Heart left ventricle (tissue), 16 donors: ENCODE data around the gene TMEM259. TPM values are rescaled to one million over a fixed set of nuclear protein-coding genes. Genes with fewer than 3 reads are reported as not detected.

Experiments used
- ATAC-seq, 4 donors: fragments of 200-7000 bp; cut with Tn5 transposase; one replicate each; pipeline ENCODE4 v1.9.1; 2020 to 2022; ENCODE audit warnings: moderate library complexity in 4 of 4, mild to moderate bottlenecking in 3 of 4, moderate number of reproducible peaks in 1 of 4
- DNase-seq, 5 donors: peaks; one replicate each; pipeline ENCODE4 v3.0.0-alpha.2; 2020
- H3K27ac ChIP-seq, 12 donors: fragments of 200-600 bp; sonication (generic) in 4 of 12; one replicate each; pipeline versions ENCODE4 v1.5.0 to v1.8.0; 2016 to 2022; ENCODE audit warnings: mild to moderate bottlenecking in 2 of 12
- H3K27me3 ChIP-seq, 9 donors: fragments of 200-600 bp; sonication (generic) in 2 of 9; one replicate each; pipeline versions ENCODE4 v1.5.1 to v1.8.0; 2016 to 2022; ENCODE audit warnings: mild to moderate bottlenecking in 3 of 9
- H3K36me3 ChIP-seq, 9 donors: fragments of 200-600 bp; sonication (generic) in 2 of 9; one replicate each; pipeline versions ENCODE4 v1.5.0 to v1.8.0; 2018 to 2022; ENCODE audit warnings: mild to moderate bottlenecking in 2 of 9
- H3K4me1 ChIP-seq, 12 donors: fragments of 200-600 bp; sonication (generic) in 4 of 12; one replicate each; pipeline versions ENCODE4 v1.5.0 to v1.8.0; 2016 to 2022; ENCODE audit warnings: mild to moderate bottlenecking in 3 of 12
- H3K4me3 ChIP-seq, 12 donors: fragments of 200-600 bp; sonication (generic) in 4 of 12; one replicate each; pipeline versions ENCODE4 v1.5.0 to v1.8.0; 2017 to 2022; ENCODE audit warnings: mild to moderate bottlenecking in 9 of 12, moderate library complexity in 4 of 12
- H3K9me3 ChIP-seq, 12 donors: fragments of 200-600 bp; sonication (generic) in 4 of 12; one replicate each; pipeline versions ENCODE4 v1.5.0 to v1.8.0; 2016 to 2022; ENCODE audit warnings: mild to moderate bottlenecking in 1 of 12
- CTCF ChIP-seq, 12 donors: fragments of 200-600 bp; sonication (generic) in 4 of 12; IDR thresholded peaks; one replicate each; pipeline versions ENCODE4 v1.5.0 to v1.8.0; 2018 to 2022; ENCODE audit warnings: antibody characterized with exemption in 12 of 12, mild to moderate bottlenecking in 5 of 12
- POLR2A ChIP-seq, 2 donors: fragments of 450-650 bp; IDR thresholded peaks; one replicate each; pipeline ENCODE4 v1.6.1; 2017; ENCODE audit warnings: antibody characterized with exemption in 2 of 2, mild to moderate bottlenecking in 2 of 2, moderate library complexity in 2 of 2
- WGBS, 4 donors: extraction: QIAGEN DNeasy Blood & Tissue Kit in 2 of 4; methylation state at CpG; one replicate each; pipeline versions ENCODE4 v1.1.5 to v1.1.7; 2013 to 2018; 5-methylcytosine and 5-hydroxymethylcytosine counted together
- intact Hi-C, 10 donors: fragments of 100-400 bp; cut with DNase I; formaldehyde crosslinking; loops; one replicate each; pipeline versions ENCODE4 v1.11.1 to v1.14.2; 2022
- polyA plus RNA-seq, 2 donors: library from polyadenylated mRNA; stranded (reverse); fragments of 200-250 nt; gene quantifications; one replicate each; pipeline ENCODE4 v1.2.3, GENCODE V29; 2013
- total RNA-seq, 9 donors: library from RNA; depleted of rRNA in 2 of 9; stranded (reverse); fragments of >200 nt in 2 of 9; fragmentation: NEBNext Ultra II Directional in 3 of 9; extraction: Animal tissue kit (Norgen Biotek cat#: 25700) in 3 of 9; gene quantifications; one replicate each; pipeline versions ENCODE4 v1.1.0 to v1.2.4, GENCODE V29; 2016 to 2023
- donor health status: ischemic (EF 13 %, LVEDD 7.1; RV severe dilation, severe dysfunction).
- donor health status: healthy with polysubstance abuse.
- donor health status: DM: no; HTN: yes; CAD: no.
- donor health status: DM: no; HTN: no; CAD: no.
- donor health status: ischemic (EF 25% LVEDD 6.9; RV normal size, moderate dysfunction).
- donor health status: ischemic (EF 25% LVEDD 5.7; RV mildly dilated, moderate dysfunction).
- donor health status: healthy.
- donor health status: DM: yes; HTN: yes; CAD: no.
- donor health status: ischemic (EF 35%, LVEDD 5.7; RV mildly dilated, moderate dysfunction).
- donor health status: nonischemic (EF 11% LVEDD 7.7; RV severe dilation, severe dysfunction).
- donor health status: DM: yes; HTN: yes; CAD: no.
- donor health status: PGD.
- donor health status: ischemic (EF 29% LVEDD 5.4; RV normal size, mild dysfunction).
- donor health status: nonischemic (EF 23%, LVEDD 6.1; RV moderate dilation, normal function).

Gene TMEM259
- total and polyA plus RNA-seq, 11 donors, result 95.1 to 189 (median 113) TPM

- intact Hi-C loops, result no loop called here
- Histone ChIP-seq H3K27me3 (no peaks in the 10 kb centered on the region), H3K9me3 (no peaks in the 10 kb centered on the region), H3K4me1 (peaks cover 10 to 29% (median 22%) of the 10 kb centered on the region in 12 donors), H3K4me3 (no peak overlapping the region), H3K36me3 (peaks cover 0 to 73% (median 50%) of the 10 kb centered on the region in 9 donors), H3K27ac (no peak overlapping the region)
- DNase-seq (peak in 1 of 5 donors; percentile 54), ATAC-seq (no peak)
- TF ChIP-seq POLR2A (IDR thresholded peaks at IDR 0.05), result no peak
- TF ChIP-seq CTCF (IDR thresholded peaks at IDR 0.05), result no peak
- 94 to 97% (median 94%) methylated on average over 26 to 36 of the region's 36 CpGs for WGBS, 4 donors
These were observed 9.0 kb downstream of the TMEM259 start for GRCh38 chr19:1011831-1012333.

- WGBS, 4 donors, result 92 to 94% (median 93%) methylated on average over 39 to 56 of the region's 56 CpGs
- H3K27me3 ChIP-seq, result no peaks in the 10 kb centered on the region
- H3K27ac ChIP-seq, result peak overlapping the region in 1 of 12 donors; percentile 51
- peaks cover 0 to 70% (median 50%) of the 10 kb centered on the region in 9 donors for H3K36me3 ChIP-seq
- no peaks in the 10 kb centered on the region for H3K9me3 ChIP-seq
- intact Hi-C loops, result no loop called here
- TF ChIP-seq CTCF (IDR thresholded peaks at IDR 0.05) (no peak), POLR2A (IDR thresholded peaks at IDR 0.05) (no peak)
- no peak overlapping the region for H3K4me3 ChIP-seq
- peaks cover 2 to 19% (median 12%) of the 10 kb centered on the region in 12 donors for H3K4me1 ChIP-seq
- no peak for ATAC-seq
- peak in 1 of 5 donors; percentile 61 for DNase-seq
These were observed 10.1 kb downstream of the TMEM259 start for GRCh38 chr19:1010586-1011510.

DNA sequence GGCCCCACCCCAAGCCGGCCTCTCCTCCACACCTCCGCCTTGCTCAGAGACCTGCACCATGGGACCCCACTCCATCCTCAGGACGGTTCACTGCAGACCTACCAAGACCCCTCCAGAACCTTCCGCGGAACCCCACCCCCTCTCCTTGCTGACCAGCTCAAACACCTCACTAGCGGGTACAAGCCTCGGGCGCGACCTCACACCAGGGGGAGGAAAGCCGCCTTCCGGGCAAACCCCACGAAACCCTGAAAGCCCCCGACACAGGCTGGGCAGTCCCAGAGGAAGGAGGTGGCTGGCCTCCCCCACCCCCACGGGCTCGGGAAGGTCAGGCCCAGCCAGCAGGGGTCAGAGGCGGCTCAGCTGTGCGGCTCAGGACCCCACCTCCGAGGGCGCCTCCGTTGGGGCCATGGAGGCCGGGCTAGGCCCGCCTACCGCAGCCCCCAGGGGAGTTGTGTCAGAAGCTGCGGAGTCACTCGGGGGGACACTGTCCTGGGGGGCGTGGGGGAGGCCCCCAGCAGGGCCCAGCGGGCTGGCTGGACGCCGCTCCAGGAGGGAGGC lies 10.9 kb downstream of the TMEM259 start:
- Histone ChIP-seq H3K4me3 (no peak overlapping the region), H3K36me3 (peaks cover 0 to 67% (median 50%) of the 10 kb centered on the region in 9 donors), H3K27me3 (no peaks in the 10 kb centered on the region), H3K27ac (peak overlapping the region in 2 of 12 donors; percentile 22 to 51), H3K4me1 (peaks cover 0 to 11% (median 5%) of the 10 kb centered on the region in 12 donors), H3K9me3 (no peaks in the 10 kb centered on the region)
- intact Hi-C loops, result no loop called here
- DNase-seq (peak in 1 of 5 donors; percentile 63), ATAC-seq (peak in 1 of 4 donors; percentile 1)
- 83 to 88% (median 86%) methylated on average over 10 to 29 of the region's 29 CpGs for WGBS, 4 donors
- TF ChIP-seq CTCF (IDR thresholded peaks at IDR 0.05), result no peak
- TF ChIP-seq POLR2A (IDR thresholded peaks at IDR 0.05), result no peak
